NCI-H187 treated with DMSO at 0.1 percent for 48 hours (cell line): Measurements from ENCODE around the gene MPC1.

Experiments
- DNase-seq: peaks from one replicate; lab custom pipeline; 2025; lab: John Stamatoyannopoulos, UW

MPC1 gene

GRCh38 chr6:166382933-166383801 is at the start of gene MPC1:
MPC1 (minus strand) TSS chr6:166382940; CDS start chr6:166382876, 64 bp downstream.
- DNase-seq: peak; percentile 44

DNA sequence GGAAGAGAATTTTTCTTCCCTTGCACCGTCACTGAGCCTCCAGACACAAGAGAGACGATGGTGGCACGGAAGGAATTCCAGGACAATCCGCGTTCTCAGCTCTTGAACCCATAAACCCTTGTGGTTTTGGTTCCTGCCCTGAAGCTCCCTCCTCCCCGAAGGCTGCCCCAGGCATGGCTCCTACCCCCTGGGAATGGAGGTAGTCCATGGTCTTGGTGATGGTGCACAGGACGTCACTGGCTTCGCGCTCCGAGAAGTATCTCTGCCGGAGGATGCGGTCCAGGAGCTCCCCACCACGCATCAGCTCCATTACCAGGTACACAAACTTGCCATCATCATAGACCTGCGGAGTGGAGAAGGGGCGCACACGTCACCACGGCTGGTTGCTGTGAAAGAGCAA is 47.5 kb upstream of the MPC1 start:
- DNase-seq: no peak

- DNase-seq: no peak
These were observed 41.7 kb upstream of the MPC1 start for GRCh38 chr6:166424431-166424830.

DNA sequence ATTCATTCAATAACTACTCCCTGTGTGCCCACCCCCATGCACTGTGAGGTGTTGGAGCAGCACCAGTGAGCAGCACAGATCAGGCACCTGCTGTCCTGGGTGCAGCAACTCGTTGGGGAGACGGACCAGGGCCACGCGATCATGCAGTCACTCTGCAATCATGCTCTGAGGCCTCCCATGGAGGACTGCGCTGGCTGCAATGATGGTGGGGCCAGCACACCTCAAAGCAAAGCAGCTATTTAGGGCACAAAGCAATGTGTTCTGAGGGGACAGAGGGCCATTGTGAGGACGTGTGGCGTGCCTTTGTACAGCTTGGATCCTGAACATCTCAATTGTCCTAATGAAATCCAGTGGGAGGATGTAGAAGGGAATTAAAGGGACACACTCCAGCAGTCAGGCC is 41.0 kb upstream of the MPC1 start:
- DNase-seq: no peak

GRCh38 chr6:166423051-166423745 is 40.5 kb upstream of the MPC1 start:
- no peak for DNase-seq

- no peak for DNase-seq
These were observed 39.6 kb upstream of the MPC1 start for GRCh38 chr6:166422201-166422940.

GRCh38 chr6:166420351-166420750 is 37.6 kb upstream of the MPC1 start:
- no peak for DNase-seq

GRCh38 chr6:166419717-166420116 is 37.0 kb upstream of the MPC1 start:
- no peak for DNase-seq

DNA sequence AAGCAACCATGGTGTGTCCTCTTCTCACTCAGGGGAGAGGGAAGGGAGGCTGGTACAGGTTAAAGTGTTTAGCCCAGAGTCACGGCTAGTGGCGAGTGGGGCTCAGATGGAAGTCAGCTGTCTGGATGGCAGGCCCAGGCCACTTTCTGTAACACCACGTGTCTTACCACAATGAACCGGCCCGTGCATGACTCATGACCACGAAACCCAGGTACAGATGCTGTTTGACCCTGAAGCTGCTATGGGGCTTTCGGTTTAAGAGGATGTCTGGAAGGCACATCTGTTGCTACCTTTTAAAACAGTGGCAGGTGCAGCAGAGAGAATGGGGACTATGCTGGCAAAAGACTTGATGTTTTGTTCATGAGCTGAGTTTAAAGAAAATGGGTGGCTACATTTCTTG is 36.5 kb upstream of the MPC1 start:
- no peak for DNase-seq

DNA sequence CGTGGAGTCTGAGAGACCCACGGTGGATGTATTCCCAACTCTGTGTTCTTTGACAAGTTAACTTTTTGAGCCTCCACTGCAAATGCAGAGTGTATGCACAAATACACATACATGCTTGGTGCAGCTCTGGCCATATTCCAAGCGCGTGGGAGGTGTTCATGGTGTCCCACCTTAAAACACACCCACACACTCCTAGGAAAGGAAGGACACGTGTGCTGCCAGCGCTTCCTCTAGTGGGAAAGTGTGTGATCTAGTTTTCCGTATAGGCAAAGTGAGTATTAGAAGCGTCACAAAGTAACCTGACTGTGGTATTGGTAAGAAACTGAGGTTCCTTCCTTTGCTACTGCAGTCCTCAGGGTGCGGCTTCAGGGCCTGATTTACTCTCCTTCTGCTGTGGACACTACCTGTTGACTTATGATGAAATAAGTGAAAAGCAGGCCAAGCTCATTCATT is 36.0 kb upstream of the MPC1 start:
- DNase-seq: no peak

DNA sequence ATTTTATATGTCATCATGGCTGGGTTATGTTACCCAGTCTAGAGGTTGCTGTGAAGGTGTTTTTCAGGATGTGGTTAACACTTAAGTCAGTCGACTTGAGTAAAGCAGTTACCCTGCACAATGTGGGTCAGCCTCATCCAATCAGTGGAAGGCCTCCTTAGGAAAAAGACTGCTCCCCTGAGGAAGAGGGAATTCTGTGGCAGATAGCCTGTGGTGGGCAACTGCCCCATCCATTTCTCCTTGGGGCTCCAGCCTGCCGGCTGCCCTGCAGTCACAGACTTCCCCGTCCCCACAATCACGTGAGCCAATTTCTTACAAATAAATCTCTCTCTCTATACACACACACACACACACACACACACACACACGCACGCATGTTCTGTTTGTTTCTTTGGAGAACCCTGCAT is 34.5 kb upstream of the MPC1 start:
- no peak for DNase-seq

DNA sequence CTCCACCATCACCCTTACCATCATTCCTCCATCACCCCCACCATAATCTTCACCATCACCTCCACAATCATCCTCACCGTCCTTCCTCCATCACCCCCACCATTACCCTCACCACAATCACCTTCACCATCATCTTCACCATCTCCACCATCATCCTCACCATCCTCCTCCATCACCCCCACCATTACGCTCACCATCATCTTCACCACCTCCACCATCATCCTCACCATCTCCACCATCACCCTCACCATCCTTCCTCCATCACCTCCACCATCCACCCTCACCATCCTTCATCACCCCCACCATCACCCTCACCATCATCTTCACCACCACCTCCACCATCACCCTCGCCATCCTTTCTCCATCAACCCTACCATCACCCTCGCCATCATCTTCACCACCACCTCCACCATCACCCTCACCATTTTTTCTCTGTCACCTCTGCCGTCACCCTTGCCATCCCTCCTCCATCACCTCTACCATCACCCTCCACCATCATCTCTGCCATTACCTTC is 33.1 kb upstream of the MPC1 start:
- no peak for DNase-seq

- no peak for DNase-seq
These were observed 32.6 kb upstream of the MPC1 start for GRCh38 chr6:166415306-166415705.

GRCh38 chr6:166413491-166413951 is 30.8 kb upstream of the MPC1 start:
- DNase-seq: no peak

GRCh38 chr6:166412911-166413384 is 30.2 kb upstream of the MPC1 start:
- DNase-seq: no peak

DNA sequence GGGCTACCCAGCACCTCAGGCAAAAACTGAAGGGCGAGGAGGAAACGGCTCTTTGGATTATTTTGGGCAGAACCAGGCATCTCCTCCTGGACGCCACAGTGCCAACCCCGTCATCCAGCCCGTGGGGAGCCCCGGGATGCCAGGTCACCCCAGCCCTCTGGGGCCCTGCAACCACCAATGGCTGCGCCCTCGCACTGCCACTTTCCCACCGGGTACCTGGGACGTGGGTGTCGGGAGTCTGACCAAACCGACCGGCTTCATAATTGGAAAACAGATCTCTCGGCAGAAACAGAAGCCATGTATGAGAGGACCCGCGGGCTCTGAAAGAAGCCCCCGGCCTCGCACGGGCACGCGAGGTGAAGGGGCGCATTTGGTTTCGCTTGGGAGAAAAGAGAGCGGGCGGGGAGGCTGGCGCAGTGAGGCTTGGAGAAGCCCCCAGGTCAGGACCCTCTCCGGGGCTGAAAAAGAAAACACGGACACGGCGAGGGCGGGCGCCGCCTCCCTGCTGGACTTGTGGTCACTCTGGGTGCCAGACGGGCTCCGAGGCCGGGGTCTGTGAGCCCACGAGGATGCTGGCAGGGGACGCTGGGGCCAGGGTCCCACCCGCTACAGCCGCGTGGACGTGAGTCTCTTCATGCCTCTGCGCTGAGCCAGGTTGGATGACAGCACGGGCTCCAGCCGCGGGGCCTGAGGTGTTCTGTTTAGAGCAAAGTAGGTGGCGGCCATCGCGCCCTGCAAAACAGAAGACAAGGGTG is 29.6 kb upstream of the MPC1 start:
- DNase-seq: no peak

- DNase-seq: no peak
These were observed 29.0 kb upstream of the MPC1 start for GRCh38 chr6:166411721-166412151.

- no peak for DNase-seq
These were observed 28.5 kb upstream of the MPC1 start for GRCh38 chr6:166411271-166411670.

DNA sequence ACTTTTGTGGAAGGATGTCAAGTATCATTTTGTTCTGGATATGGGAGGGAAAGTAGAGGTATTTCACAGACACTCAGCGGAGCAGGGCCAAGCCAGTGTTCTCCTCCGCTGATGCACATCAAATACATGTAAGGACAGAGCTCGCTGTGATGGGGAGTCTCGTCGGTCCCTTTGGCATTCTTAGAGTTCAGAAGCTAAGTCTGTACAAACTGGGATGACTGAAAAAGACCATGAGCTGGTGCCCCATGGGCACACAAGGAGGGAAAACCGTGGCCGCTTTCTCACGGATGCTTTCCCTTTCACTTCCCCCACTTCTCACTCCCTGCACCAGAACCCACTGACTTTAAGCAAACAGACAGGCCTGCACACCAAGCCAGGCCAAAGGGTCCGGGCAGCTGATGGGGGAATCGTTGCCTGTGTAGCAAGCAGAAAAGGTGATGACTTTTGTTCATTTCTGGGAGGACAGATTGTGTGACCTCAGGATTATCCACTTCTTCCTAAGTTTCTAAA is 27.7 kb upstream of the MPC1 start:
- DNase-seq: no peak

DNA sequence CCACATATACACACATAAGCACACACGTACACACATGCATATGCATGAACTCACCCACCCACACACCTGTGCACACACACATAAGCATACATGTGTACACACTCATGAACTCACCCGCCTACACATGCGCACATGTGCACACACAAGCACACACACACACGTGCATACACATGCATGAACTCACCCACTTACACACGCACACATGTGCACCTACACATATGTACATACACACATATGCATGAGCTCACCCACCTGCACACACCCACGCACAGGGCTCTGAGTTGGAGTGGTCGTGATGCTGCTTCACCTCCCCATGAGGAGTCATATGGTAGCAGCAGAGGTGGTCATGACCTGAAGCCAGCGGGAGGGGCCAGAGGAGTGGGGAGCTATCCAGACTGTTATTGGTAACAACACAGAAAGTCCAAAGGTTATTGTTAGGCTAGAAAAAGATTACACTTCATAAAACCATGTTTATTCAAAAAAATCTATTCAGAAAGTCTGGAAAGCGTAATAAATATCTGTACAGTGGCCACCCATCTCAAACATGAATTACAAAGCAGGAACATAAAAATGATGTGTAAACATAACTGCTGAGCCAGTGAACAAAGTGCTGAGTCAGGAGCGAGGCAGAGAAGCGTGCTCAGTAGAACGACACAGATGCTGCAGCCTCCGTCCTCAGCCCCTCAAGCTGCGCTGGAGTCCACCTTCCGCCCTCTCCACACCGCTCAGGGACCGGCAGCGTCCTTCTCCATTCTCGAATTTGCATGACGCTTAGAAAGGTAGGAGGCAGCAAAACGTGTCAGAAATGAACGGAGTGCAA is 26.4 kb upstream of the MPC1 start:
- no peak for DNase-seq
